Cardiac fibroblast (primary cell): ENCODE measurements around the gene PDE10A.

Experiments used
- DNase-seq, 2 donors: peaks; one replicate each; pipeline versions ENCODE4 v3.0.0 to v3.0.0-alpha.2; 2010; ENCODE audit warnings: low read depth in 2 of 2
- H3K4me3 ChIP-seq, 2 donors: replicated peaks in 1 of 2; 1 replicate in 1 of 2; 2 replicates in 1 of 2; pipeline ENCODE4 v1.5.1; 2011; ENCODE audit warnings: low read depth in 2 of 2, low read length in 2 of 2, mild to moderate bottlenecking in 2 of 2, moderate library complexity in 1 of 2
- TF ChIP-seq, protein P1 (sequence below): IDR thresholded peaks from one replicate; pipeline ENCODE4 v1.5.1; 2011; ENCODE audit warnings: low read depth, mild to moderate bottlenecking, low read length, inconsistent platforms

Gene PDE10A

DNA sequence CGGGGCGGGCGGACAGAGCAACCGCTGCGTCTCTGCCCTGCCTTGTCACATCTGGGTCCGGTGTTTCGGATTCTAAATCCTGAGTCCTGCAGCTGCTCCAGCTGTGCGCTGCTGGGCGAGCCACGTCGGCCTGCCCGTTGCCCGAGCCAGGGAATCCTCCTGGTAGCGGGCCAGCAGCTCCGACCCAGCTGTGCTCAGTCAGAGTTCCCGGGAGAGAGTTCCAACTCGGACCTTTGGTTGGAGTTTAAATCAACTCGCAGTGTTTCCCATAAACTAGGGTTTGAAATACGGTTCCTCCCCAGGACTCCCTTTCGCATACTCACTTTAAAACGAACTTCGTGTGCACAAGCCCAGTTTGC is 315 bp upstream of the PDE10A start:
- H3K4me3 ChIP-seq = peak overlapping the region; percentile 56 to 82
- DNase-seq = peak; percentile 73 to 76
- TF ChIP-seq, protein P1, sequence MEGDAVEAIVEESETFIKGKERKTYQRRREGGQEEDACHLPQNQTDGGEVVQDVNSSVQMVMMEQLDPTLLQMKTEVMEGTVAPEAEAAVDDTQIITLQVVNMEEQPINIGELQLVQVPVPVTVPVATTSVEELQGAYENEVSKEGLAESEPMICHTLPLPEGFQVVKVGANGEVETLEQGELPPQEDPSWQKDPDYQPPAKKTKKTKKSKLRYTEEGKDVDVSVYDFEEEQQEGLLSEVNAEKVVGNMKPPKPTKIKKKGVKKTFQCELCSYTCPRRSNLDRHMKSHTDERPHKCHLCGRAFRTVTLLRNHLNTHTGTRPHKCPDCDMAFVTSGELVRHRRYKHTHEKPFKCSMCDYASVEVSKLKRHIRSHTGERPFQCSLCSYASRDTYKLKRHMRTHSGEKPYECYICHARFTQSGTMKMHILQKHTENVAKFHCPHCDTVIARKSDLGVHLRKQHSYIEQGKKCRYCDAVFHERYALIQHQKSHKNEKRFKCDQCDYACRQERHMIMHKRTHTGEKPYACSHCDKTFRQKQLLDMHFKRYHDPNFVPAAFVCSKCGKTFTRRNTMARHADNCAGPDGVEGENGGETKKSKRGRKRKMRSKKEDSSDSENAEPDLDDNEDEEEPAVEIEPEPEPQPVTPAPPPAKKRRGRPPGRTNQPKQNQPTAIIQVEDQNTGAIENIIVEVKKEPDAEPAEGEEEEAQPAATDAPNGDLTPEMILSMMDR = no peak

DNA sequence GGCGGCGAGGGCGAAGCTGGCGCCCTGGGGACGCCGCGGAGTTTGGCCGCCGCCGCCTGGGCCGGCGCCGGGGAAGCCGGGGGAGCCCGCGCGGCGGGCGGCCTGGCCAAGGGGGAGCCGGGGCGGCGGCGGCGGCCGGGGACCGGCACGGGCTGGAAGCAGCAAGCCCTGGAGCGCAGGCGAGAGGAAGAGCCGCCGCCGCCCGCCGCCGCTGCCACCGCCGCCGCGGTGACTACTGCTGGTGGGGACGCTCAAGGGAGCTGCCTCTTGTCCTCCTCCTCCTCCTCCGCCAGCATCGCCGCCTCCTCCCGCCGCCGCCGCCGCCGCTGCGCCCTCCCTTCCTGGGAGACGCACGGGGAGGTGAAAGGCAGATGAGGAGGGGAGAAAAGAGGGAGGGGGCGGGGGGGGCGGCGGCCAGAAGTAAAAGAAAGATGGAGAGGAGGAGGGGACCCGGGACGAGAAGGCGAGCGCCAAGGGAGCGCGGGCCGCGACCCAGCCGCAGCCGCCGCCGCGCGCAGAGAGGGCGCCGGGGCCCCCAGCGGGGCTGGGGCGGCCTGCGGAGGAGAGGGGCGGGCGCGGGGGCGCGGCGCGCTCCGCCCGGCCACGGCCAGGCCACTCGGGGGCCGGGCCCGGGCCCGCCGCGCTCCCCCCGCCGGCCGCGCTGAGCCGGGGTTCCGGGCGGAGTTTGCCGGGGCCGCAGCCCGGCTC is 846 bp downstream of the PDE10A start:
- peak overlapping the region; percentile 82 to 97 for H3K4me3 ChIP-seq
- DNase-seq = peak; percentile 61 to 71
- TF ChIP-seq, protein P1 = no peak

DNA sequence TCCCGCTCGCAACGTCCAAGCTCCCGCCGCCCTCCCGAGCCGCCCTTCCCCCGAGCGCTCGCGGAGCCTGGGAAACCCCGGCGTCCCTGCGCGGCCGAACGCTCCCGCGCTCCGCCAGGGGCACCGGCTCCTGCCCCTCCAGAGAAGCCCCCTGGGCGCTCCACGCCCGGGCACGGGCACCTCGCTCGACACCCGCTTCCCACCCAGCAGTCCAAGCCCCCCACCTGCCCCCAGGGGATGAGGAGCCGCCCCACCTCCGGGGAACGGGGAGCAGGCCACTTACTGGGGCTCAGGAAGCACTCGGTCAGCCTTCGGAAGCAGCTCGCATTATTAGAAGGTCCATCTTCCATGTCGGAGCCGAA is 1.4 kb downstream of the PDE10A start:
- TF ChIP-seq, protein P1 = no peak
- DNase-seq = peak in 1 of 2 donors; percentile 37
- H3K4me3 ChIP-seq = peak overlapping the region; percentile 82 to 97

DNA sequence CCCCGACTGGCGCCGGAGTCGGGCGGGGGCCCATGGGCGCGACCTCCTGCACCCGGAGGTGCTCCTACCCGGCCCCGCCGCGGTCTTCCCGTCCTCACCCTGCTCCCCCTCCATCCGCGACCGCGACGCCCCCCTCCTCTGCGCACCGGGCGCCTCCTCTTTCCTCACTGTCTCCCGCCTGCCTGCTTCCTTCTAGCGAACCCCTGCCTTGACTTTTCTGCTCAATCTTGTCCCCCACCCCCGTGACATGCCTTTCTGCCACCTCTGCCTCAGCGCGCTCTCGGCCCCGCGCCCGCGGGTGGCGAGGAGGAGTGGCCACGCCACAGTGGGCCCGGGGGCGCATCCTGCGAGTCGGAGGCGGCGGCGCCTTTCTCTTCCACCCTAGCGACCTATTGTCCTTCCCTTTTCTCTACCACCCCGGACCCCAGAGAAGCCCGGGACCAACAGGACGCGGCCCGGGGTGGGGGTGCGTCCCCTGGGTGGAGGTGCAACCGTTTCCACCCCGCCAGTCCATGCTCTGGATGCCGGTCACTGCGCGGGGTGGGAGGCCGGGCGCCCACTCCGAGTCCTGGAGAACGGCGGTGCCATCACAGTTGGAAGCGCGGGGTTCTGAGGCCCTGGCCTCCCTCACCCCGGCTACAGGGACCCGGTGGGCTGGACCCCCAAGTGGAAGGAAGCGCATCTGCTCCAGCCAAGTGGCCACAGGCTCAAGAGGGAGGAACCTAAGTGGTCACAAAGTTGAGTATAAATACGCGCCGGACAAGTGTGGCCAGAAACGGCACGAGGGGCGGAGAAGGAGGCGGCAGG is 2.0 kb downstream of the PDE10A start:
- H3K4me3 ChIP-seq = peak overlapping the region; percentile 82 to 97
- TF ChIP-seq, protein P1 = no peak
- DNase-seq = peak; percentile 50 to 54

DNA sequence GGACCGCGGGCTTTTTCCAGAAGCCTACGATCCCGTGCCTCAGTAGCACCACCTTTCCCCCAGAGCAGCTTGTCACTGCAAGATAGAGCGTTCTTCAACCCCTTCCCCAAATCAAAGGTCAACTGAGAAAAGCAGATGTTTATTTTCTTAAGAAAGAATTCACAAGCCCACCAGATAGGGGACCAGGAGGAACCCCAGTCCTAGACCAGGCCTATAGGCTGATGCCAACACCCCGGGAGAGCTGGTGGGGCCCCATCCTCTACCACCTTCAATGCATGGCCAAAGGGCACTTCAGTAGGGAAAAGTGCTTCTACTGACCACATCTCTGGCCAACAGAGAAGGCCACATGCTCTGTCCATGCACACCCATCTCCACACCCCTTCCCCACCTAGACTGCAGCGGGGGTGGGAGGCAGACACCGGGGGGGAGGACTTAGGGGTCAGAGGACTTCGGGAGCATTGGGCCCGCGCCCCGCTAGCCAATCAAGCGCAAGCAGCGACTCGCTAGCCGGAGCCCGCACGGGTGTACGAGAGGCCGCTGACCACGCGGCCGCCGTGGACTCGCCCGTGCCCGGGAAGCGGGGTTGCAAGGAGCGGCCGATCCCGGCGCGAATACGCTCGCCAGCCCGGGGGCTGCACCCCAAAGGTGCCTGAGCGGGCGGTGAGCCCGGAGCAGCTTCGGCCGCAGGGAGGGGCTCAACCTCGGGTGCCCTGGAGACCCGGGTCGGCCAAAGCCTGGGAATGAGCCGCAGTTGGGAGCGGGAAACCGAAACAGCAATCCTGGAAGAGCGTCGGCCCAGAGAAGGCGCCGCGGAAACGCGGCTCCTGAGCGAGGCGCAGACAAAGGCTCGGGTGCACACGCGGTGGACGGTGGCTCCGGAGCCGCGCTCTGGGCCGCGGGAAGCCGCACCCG is 2.8 kb downstream of the PDE10A start:
- H3K4me3 ChIP-seq = peak overlapping the region; percentile 82 to 97

More for the DNA sequence above, 2.8 kb downstream of the PDE10A start:
- DNase-seq = peak; percentile 42 to 50
- TF ChIP-seq, protein P1 = no peak
